NCI-H1930 (cell line): Measurements from ENCODE around the gene SMIM31.

ENCODE experiments used
- DNase-seq, 2 experiments: peaks; one replicate each; lab custom pipeline; 2025; lab: John Stamatoyannopoulos, UW

The SMIM31 gene

DNA sequence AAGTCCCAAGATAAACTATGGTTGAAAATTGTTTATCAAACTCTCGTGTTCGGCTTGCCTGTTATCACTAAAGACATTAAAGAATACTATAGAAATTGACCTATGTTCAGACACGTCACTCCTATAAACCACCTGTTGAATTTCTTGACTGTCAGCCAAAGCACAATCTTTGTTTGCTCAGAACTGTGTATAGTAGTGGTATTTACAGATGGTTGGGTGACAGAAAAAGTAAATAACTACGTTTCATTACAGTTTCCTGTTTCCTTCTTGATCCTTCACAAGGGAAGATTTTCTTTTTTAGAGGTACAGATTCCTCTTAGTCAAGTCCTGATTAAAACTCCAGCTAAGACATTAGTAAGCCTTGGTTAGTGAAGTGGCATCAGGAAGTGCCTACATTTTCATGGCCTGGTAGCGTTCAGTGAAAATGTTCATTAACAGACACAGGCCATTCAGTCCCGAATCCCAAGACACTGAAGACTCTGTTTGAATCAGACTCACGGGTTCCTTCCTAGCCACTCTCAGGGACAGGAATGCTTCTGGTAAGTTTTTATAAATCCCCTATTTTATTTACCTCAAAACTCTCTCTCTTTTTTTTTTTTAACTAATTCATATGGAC, at the start of gene SMIM31:
TSS of gene SMIM31 (plus strand) at position 259 of the 616 bp plus-strand sequence. CDS start 16,313 bp downstream, outside the sequence.
- no peak for DNase-seq

DNA sequence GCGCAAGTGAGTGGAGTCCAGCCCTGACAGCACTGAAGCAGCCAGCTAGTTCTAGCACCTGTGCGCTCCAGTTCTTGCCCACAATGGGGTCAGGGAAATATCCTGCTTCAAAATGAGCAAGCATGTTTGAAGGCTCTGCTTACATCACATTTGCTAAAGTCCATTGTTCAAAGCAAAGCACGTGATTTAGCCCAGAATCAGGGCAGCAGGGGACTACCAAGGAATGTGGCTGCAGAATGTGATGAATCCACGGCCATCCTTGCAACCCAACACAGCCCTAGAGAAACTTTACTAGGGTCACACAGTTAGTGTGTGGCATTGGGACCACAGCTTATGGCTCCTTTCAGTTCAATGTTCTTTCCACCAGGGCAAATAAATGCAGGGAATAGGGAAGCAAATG, 47.3 kb upstream of the SMIM31 start:
- no peak for DNase-seq

DNA sequence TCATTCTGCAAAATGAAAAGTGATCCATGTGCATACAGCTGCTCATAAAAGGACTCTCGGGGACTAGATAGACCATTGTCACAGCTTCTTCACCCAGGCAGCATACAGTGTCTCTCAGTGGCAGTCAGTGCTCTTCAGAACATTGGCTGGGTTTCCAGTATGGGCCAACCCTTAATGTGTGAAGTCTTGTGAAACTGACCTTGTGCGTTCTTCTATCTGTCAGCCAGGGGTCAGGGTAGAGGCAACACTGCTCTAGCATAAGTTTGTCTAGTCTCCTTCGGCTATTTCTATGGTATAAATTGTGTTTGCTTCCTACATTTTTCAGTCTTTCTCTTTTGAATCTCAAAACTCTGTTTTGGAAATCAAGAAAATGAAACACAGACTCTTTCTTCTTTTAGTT, 37.0 kb upstream of the SMIM31 start:
- no peak for DNase-seq

- no peak for DNase-seq
Measured at GRCh38 chr4:164718827-164719226, 35.1 kb upstream of the SMIM31 start.

DNA sequence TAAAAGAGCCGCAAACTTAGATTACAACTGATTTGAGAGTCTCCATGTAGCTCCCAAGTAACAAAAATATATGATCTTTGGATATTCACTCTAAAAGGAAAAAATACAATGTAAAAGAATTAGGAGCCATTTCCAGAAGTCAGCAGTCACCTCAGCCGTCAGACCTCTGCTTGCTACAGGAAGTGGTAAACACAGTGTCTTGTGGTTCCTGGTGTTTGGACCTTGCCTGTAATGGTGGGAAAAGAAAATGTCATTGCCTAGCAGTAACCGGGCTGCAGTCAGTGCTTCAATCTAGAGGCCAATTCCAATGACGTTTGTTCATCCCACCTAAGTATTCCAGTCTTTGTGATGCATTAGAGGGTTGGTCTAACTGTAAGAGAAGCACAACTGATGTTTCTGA, 28.9 kb upstream of the SMIM31 start:
- DNase-seq = no peak

GRCh38 chr4:164730705-164731393, 23.1 kb upstream of the SMIM31 start:
- DNase-seq = no peak

- DNase-seq = peak in 1 of 2 experiments; percentile 20
Measured at GRCh38 chr4:164731827-164732474, 22.0 kb upstream of the SMIM31 start.

- DNase-seq = no peak
Measured at GRCh38 chr4:164734484-164734883, 19.4 kb upstream of the SMIM31 start.

- DNase-seq = no peak
Measured at GRCh38 chr4:164748375-164748774, 5.6 kb upstream of the SMIM31 start.

GRCh38 chr4:164755432-164755831, 1.5 kb downstream of the SMIM31 start:
- no peak for DNase-seq

- no peak for DNase-seq
Measured at GRCh38 chr4:164756686-164757085, 2.8 kb downstream of the SMIM31 start.

DNA sequence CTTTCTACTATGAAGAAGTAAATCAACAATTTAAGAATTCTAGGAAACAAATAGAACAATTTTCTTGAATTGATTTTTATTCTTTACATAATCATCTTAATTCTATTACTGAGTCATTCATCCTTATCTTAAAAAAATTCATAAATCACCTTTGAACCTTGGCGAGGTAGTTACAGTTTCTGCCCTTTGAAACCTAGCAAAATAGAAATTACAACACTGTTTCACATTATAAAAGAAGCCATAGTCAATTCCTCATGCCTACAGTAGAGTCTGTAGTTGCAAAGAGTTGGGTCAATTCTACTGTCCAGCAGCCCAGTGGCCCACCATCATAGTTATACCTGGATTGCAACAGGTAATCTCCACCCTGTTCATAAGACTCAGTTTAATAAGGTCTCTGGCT, 7.3 kb downstream of the SMIM31 start:
- no peak for DNase-seq

GRCh38 chr4:164761746-164762275, 7.9 kb downstream of the SMIM31 start:
- DNase-seq = no peak

- no peak for DNase-seq
Measured at GRCh38 chr4:164765096-164765495, 11.2 kb downstream of the SMIM31 start.

DNA sequence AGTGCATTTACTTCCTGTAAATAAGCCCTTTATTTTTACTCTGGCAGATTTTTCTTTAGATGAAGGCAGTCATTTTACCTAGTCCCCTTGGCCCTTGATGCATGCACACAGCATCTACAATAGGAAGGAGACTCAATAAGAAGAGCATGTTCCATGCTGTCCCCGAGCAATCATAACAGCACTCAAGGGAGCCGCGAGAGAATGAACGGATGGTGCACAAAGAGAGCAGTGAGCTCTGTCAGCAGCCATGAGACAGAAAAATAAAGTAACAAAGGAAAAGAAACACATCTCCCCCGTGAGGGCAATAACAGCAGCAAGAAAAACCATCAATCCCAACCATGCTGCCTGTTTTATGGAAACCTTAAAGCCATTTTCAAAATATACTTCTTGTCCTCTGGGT, 11.9 kb downstream of the SMIM31 start:
- DNase-seq = no peak

DNA sequence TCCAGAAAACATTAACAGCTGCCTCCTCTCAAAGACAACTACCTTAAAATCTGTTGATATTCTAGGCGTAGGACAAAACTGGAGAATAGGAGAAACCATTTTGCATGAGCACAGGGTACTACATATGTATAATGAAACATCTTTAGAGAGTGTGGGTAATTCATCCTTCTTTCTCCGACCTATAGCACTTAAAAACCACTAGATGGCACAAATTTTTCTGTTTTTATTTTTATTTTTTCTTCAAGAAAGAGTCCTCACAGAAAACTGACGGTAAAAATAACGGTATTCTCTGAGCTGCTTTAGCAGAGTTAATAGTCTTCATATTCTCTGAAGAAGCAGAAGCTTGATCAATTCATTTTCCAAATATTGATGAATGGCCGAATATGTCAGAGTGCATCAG, 14.6 kb downstream of the SMIM31 start:
- no peak for DNase-seq

- no peak for DNase-seq
Measured at GRCh38 chr4:164770010-164770724, 16.2 kb downstream of the SMIM31 start.

- DNase-seq = no peak
Measured at GRCh38 chr4:164771088-164771487, 17.2 kb downstream of the SMIM31 start.

GRCh38 chr4:164772076-164772475, 18.1 kb downstream of the SMIM31 start:
- no peak for DNase-seq

GRCh38 chr4:164779080-164779479, 25.1 kb downstream of the SMIM31 start:
- no peak for DNase-seq

GRCh38 chr4:164779811-164780216, 25.9 kb downstream of the SMIM31 start:
- no peak for DNase-seq

DNA sequence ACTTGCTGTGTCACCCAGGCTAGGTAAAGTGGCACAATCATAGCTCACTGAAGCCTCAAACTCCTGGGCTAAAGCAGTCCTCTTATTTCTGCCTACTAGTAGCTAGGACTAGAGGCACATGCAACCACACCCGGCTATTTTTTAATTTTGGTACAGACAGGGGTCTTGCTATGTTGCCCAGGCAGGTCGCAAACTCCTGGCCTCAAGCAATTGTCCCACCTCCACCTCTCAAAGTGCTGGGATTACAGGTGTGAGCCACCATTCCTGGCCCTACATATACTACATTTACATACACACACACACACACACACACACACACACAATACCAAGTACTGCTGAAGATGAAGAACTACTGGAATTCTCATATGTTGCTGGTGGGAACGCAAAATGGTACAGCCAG, 26.9 kb downstream of the SMIM31 start:
- no peak for DNase-seq
